GM23338 (cell line): Measurements from ENCODE around the gene SPIRE2. TPM values are rescaled to one million over a fixed set of nuclear protein-coding genes. Genes with fewer than 3 reads are reported as not detected.

ENCODE experiments used
- ATAC-seq: fragments of 200-7000 bp; cut with Tn5 transposase; 3 replicates; pipeline ENCODE4 v1.9.1; 2020
- DNase-seq: peaks from one replicate; pipeline ENCODE4 v3.0.0-alpha.2; 2015; ENCODE audit warnings: low spot score
- H2AFZ ChIP-seq: fragments of 200-600 bp; sonication (generic); 2 replicates; pipeline ENCODE4 v1.8.0; 2016; ENCODE audit warnings: antibody characterized with exemption, mild to moderate bottlenecking, moderate library complexity
- H3F3A ChIP-seq: fragments of 200-600 bp; sonication (generic); replicated peaks from 2 replicates; pipeline ENCODE4 v1.8.0; 2017; ENCODE audit warnings: antibody characterized with exemption, mixed run types, low read depth
- H3K27ac ChIP-seq: fragments of 200-600 bp; sonication (generic); 2 replicates; pipeline ENCODE4 v1.6.1; 2016; ENCODE audit warnings: low read depth
- H3K27me3 ChIP-seq: fragments of 200-600 bp; sonication (generic); 2 replicates; pipeline ENCODE4 v1.8.0; 2016; ENCODE audit warnings: mild to moderate bottlenecking, mixed run types, moderate library complexity; ENCODE audit not compliant: insufficient read depth
- H3K36me3 ChIP-seq: fragments of 200-600 bp; sonication (generic); 2 replicates; pipeline ENCODE4 v1.8.0; 2016; ENCODE audit warnings: mild to moderate bottlenecking; ENCODE audit not compliant: insufficient read depth
- H3K4me1 ChIP-seq: fragments of 200-600 bp; sonication (generic); 2 replicates; pipeline ENCODE4 v1.8.0; 2016; ENCODE audit warnings: mild to moderate bottlenecking, moderate library complexity; ENCODE audit not compliant: insufficient read depth
- H3K4me2 ChIP-seq: fragments of 200-600 bp; sonication (generic); 2 replicates; pipeline ENCODE4 v1.7.1; 2017; ENCODE audit warnings: mixed run types
- H3K4me3 ChIP-seq: fragments of 200-600 bp; sonication (generic); 2 replicates; pipeline ENCODE4 v1.6.1; 2016; ENCODE audit warnings: mixed run types
- H3K79me2 ChIP-seq: fragments of 200-600 bp; sonication (generic); replicated peaks from 2 replicates; pipeline ENCODE4 v1.8.0; 2017; ENCODE audit warnings: mild to moderate bottlenecking; ENCODE audit not compliant: insufficient read depth
- H3K9me2 ChIP-seq: fragments of 200-600 bp; sonication (generic); 2 replicates; pipeline ENCODE4 v1.8.0; 2017; ENCODE audit not compliant: insufficient read depth
- H4K20me1 ChIP-seq: fragments of 200-600 bp; sonication (generic); replicated peaks from 2 replicates; pipeline ENCODE4 v1.8.0; 2017; ENCODE audit warnings: mild to moderate bottlenecking; ENCODE audit not compliant: insufficient read depth
- H3K27ac Mint-ChIP-seq: 2 replicates; pipeline ENCODE4 v1.8.0; 2020; ENCODE audit warnings: inconsistent platforms, mild to moderate bottlenecking, moderate library complexity, mixed read lengths
- H3K27me3 Mint-ChIP-seq: 3 replicates; pipeline ENCODE4 v1.8.0; 2022; ENCODE audit warnings: low read depth, mild to moderate bottlenecking, moderate library complexity, mixed read lengths, inconsistent platforms; ENCODE audit not compliant: insufficient read depth, poor library complexity
- H3K36me3 Mint-ChIP-seq: 3 replicates; pipeline ENCODE4 v1.8.0; 2021; ENCODE audit warnings: low read depth, mild to moderate bottlenecking, inconsistent platforms, moderate library complexity, mixed read lengths
- H3K4me1 Mint-ChIP-seq: 3 replicates; pipeline ENCODE4 v1.8.0; 2020; ENCODE audit warnings: mild to moderate bottlenecking, inconsistent platforms, mixed read lengths
- H3K4me3 Mint-ChIP-seq: 3 replicates; pipeline ENCODE4 v1.8.0; 2021; ENCODE audit warnings: moderate library complexity, mild to moderate bottlenecking, inconsistent platforms, mixed read lengths
- H3K9me3 Mint-ChIP-seq: 3 replicates; pipeline ENCODE4 v1.8.0; 2020; ENCODE audit warnings: moderate library complexity, mild to moderate bottlenecking, inconsistent platforms, mixed read lengths
- CREB1 ChIP-seq: fragments of 250-450 bp; sonication (Bioruptor Pico); IDR thresholded peaks from 2 replicates; pipeline ENCODE4 v1.5.0; 2020; ENCODE audit warnings: low read depth, mild to moderate bottlenecking, moderate library complexity
- EZH2phosphoT487 ChIP-seq: fragments of 200-600 bp; sonication (generic); IDR thresholded peaks from one replicate; pipeline ENCODE4 v1.8.1; 2018; ENCODE audit warnings: antibody characterized with exemption; ENCODE audit not compliant: unreplicated experiment
- JUNB ChIP-seq: IDR thresholded peaks from one replicate; pipeline ENCODE4 v1.6.1; 2016; ENCODE audit warnings: antibody characterized with exemption; ENCODE audit not compliant: unreplicated experiment
- NANOG ChIP-seq: IDR thresholded peaks from 2 replicates; pipeline ENCODE4 v1.6.1; 2016; ENCODE audit warnings: antibody characterized with exemption, borderline replicate concordance
- POLR2AphosphoS5 ChIP-seq: IDR thresholded peaks from 2 replicates; pipeline ENCODE4 v1.6.1; 2016; ENCODE audit warnings: antibody characterized with exemption, low read depth
- STAT1 ChIP-seq: IDR thresholded peaks from one replicate; pipeline ENCODE4 v1.6.1; 2016; ENCODE audit warnings: antibody characterized with exemption; ENCODE audit not compliant: unreplicated experiment
- ZNF114 ChIP-seq: fragments of 250-450 bp; sonication (Bioruptor Pico); IDR thresholded peaks from 2 replicates; pipeline ENCODE4 v1.5.0; 2020; ENCODE audit warnings: mild to moderate bottlenecking, moderate library complexity
- ZNF331 ChIP-seq: fragments of 250-450 bp; sonication (Bioruptor Pico); IDR thresholded peaks from 2 replicates; pipeline ENCODE4 v1.5.0; 2020; ENCODE audit warnings: low read depth, mild to moderate bottlenecking, moderate library complexity
- polyA plus RNA-seq: library from polyadenylated mRNA; unstranded; fragments of >200 nt; fragmentation: Nextera tagmentation; extraction: Ambion mirVana; gene quantifications from 2 replicates; pipeline ENCODE4 v1.2.1, GENCODE V29; 2016
- total RNA-seq: library from RNA; depleted of rRNA; stranded (reverse); fragments of >200 nt; shearing (Covaris generic); gene quantifications from 2 replicates; pipeline ENCODE4 v1.2.3, GENCODE V29; 2014
- TF ChIP-seq, protein P1 (sequence below), 2 experiments: fragments of 200-600 bp in 1 of 2; sonication (generic) in 1 of 2; conservative IDR thresholded peaks; 2 replicates each; pipeline versions ENCODE4 v1.5.1 to v1.6.1; 2016 to 2017; ENCODE audit warnings: antibody characterized with exemption in 2 of 2, low read depth in 2 of 2, mild to moderate bottlenecking in 2 of 2, moderate library complexity in 1 of 2
- TF ChIP-seq, protein P2 (sequence below): IDR thresholded peaks from 2 replicates; pipeline ENCODE4 v1.6.1; 2016; ENCODE audit warnings: antibody characterized with exemption
- TF ChIP-seq, protein P3 (sequence below): IDR thresholded peaks from one replicate; pipeline ENCODE4 v1.6.1; 2018; ENCODE audit warnings: antibody characterized with exemption; ENCODE audit not compliant: unreplicated experiment

SPIRE2 gene
- total and polyA plus RNA-seq, 2 experiments from 2014 or later = 5.0 to 15.2 TPM

DNA sequence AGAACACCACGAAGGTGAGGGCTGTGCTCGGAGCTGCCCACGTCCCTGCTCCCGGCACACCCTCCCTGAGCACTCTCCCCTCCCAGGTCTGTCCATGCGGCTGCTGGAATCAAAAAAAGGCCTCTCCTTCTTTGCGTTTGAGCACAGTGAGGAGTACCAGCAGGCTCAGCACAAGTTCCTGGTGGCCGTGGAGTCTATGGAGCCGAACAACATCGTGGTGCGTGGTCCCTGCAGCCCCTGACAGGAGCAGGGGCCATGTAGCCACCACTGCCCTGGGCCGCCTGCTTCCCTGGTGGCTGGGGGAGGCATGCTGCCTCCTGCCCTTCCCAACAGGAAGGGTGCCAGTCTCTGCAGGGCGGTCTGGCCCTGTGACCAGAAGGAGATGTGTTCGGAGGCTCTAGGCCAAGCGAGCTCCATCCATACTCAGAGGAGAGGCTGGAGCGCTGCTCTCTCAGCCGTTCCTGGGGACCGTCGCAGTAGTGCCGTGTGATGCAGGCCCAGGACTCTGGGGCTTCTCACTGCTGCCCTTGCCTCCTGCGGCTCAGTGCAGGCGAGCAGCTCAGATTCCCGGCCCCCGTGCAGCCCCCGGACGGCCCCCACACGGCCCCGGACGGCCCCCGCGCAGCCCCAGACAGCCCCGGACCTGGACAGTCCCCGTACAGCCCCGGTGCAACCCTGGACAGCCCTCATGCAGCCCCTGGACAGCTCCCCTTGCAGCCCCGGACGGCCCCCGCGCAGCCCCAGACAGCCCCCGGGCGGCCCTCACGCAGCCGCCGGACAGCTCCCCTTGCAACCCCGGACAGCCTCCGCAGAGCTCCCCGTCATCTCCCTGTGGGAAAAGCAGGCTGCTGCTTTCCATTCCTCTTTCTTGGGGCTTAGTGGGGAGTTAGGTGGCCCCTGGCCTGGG, 65.6 kb downstream of the SPIRE2 start:
- TF ChIP-seq ZNF114 (no peak), EZH2phosphoT487 (no peak)
- Histone ChIP-seq H3F3A (0 out of 2 replicates have a peak, but pooled peaks cover 4% of the 10 kb centered on the region), H3K27me3 (no peaks in the 10 kb centered on the region), H3K79me2 (no peaks in the 10 kb centered on the region), H3K9me2 (no peaks in the 10 kb centered on the region), H2AFZ (no peak overlapping the region), H3K4me2 (no peak overlapping the region), H4K20me1 (no peaks in the 10 kb centered on the region; the same call in 1 of the 2 replicates), H3K4me1 (no peaks in the 10 kb centered on the region), H3K27ac (no peak overlapping the region), H3K36me3 (peaks cover 5% of the 10 kb centered on the region; the same call in 1 of the 2 replicates), H3K4me3 (no peak overlapping the region)
- Mint-ChIP-seq H3K36me3 (peaks cover 43% of the 10 kb centered on the region), H3K27me3 (peaks cover 8% of the 10 kb centered on the region), H3K4me3 (no peak overlapping the region), H3K4me1 (no peaks in the 10 kb centered on the region), H3K27ac (no peak overlapping the region), H3K9me3 (no peaks in the 10 kb centered on the region)
- DNase-seq = no peak
- ATAC-seq = no peak

DNA sequence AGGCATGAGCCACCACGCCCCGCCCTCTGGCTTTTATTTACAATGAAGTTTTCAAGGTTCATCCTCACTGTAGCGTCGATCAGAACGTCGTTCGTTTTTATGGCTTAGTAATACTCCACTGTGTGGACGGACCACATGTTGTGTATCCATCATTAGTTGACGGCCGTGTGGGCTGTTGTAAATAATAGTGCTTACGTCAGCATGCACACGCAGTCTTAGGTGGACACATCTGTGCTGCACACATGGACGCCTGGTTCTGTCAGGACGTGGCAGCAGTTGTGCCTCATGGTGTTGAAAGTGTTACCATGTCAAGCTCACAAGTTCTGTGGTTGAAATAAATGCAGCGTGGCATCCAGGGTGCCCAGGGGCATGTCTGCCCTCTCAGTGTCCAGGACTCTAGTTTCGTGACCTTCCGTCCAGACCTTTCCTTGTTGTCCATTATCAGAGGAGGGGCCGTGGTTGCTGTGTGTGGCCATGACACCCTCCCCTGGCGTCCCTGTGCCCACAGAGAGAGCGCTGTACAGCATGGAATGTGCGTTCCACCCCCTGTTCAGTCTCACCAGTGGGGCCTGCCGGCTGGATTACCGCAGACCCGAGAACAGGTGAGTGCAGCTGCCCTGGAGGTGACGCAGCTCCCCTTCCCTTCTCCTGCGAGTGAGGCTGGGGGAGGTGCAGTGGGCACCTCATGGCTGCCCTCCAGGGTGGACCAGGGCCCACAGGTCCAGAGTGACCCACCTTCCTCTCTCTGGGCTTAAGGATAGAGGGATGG, 67.4 kb downstream of the SPIRE2 start:
- ATAC-seq (no peak), DNase-seq (no peak)
- no peak overlapping the region for H3K27ac Mint-ChIP-seq
- Histone ChIP-seq H4K20me1 (no peaks in the 10 kb centered on the region; the same call in 1 of the 2 replicates), H3K27me3 (no peaks in the 10 kb centered on the region), H3F3A (0 out of 2 replicates have a peak, but pooled peaks cover 7% of the 10 kb centered on the region), H3K36me3 (peaks cover 10% of the 10 kb centered on the region; the same call in 1 of the 2 replicates), H3K9me2 (no peaks in the 10 kb centered on the region), H3K79me2 (no peaks in the 10 kb centered on the region), H3K4me1 (no peaks in the 10 kb centered on the region), H3K27ac (no peak overlapping the region), H3K4me3 (no peak overlapping the region), H3K4me2 (no peak overlapping the region), H2AFZ (no peak overlapping the region)
- H3K27me3 Mint-ChIP-seq = peaks cover 6% of the 10 kb centered on the region
- no peak overlapping the region for H3K4me3 Mint-ChIP-seq
- no peaks in the 10 kb centered on the region for H3K4me1 Mint-ChIP-seq
- no peaks in the 10 kb centered on the region for H3K9me3 Mint-ChIP-seq
- peaks cover 52% of the 10 kb centered on the region for H3K36me3 Mint-ChIP-seq
- TF ChIP-seq, protein P1, sequence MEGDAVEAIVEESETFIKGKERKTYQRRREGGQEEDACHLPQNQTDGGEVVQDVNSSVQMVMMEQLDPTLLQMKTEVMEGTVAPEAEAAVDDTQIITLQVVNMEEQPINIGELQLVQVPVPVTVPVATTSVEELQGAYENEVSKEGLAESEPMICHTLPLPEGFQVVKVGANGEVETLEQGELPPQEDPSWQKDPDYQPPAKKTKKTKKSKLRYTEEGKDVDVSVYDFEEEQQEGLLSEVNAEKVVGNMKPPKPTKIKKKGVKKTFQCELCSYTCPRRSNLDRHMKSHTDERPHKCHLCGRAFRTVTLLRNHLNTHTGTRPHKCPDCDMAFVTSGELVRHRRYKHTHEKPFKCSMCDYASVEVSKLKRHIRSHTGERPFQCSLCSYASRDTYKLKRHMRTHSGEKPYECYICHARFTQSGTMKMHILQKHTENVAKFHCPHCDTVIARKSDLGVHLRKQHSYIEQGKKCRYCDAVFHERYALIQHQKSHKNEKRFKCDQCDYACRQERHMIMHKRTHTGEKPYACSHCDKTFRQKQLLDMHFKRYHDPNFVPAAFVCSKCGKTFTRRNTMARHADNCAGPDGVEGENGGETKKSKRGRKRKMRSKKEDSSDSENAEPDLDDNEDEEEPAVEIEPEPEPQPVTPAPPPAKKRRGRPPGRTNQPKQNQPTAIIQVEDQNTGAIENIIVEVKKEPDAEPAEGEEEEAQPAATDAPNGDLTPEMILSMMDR (conservative IDR thresholded peaks at IDR 0.05; ENCODE audit: low read depth in 2 of 2) = no peak
- TF ChIP-seq ZNF331 (CRISPR knock-in tag) (no peak), POLR2AphosphoS5 (no peak), STAT1 (no peak), NANOG (no peak), JUNB (no peak), CREB1 (no peak), EZH2phosphoT487 (no peak)
- TF ChIP-seq, protein P2, sequence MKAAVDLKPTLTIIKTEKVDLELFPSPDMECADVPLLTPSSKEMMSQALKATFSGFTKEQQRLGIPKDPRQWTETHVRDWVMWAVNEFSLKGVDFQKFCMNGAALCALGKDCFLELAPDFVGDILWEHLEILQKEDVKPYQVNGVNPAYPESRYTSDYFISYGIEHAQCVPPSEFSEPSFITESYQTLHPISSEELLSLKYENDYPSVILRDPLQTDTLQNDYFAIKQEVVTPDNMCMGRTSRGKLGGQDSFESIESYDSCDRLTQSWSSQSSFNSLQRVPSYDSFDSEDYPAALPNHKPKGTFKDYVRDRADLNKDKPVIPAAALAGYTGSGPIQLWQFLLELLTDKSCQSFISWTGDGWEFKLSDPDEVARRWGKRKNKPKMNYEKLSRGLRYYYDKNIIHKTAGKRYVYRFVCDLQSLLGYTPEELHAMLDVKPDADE = no peak
- TF ChIP-seq, protein P3, sequence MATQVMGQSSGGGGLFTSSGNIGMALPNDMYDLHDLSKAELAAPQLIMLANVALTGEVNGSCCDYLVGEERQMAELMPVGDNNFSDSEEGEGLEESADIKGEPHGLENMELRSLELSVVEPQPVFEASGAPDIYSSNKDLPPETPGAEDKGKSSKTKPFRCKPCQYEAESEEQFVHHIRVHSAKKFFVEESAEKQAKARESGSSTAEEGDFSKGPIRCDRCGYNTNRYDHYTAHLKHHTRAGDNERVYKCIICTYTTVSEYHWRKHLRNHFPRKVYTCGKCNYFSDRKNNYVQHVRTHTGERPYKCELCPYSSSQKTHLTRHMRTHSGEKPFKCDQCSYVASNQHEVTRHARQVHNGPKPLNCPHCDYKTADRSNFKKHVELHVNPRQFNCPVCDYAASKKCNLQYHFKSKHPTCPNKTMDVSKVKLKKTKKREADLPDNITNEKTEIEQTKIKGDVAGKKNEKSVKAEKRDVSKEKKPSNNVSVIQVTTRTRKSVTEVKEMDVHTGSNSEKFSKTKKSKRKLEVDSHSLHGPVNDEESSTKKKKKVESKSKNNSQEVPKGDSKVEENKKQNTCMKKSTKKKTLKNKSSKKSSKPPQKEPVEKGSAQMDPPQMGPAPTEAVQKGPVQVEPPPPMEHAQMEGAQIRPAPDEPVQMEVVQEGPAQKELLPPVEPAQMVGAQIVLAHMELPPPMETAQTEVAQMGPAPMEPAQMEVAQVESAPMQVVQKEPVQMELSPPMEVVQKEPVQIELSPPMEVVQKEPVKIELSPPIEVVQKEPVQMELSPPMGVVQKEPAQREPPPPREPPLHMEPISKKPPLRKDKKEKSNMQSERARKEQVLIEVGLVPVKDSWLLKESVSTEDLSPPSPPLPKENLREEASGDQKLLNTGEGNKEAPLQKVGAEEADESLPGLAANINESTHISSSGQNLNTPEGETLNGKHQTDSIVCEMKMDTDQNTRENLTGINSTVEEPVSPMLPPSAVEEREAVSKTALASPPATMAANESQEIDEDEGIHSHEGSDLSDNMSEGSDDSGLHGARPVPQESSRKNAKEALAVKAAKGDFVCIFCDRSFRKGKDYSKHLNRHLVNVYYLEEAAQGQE = no peak
